HG03521 (cell line): ENCODE data around the gene CPM.

Experiments used
- ATAC-seq: cut with Tn5 transposase; IDR thresholded peaks from one replicate; pipeline ENCODE4 v1.9.1; 2021; ENCODE audit warnings: mild to moderate bottlenecking, moderate library complexity; ENCODE audit not compliant: unreplicated experiment

CPM gene

DNA sequence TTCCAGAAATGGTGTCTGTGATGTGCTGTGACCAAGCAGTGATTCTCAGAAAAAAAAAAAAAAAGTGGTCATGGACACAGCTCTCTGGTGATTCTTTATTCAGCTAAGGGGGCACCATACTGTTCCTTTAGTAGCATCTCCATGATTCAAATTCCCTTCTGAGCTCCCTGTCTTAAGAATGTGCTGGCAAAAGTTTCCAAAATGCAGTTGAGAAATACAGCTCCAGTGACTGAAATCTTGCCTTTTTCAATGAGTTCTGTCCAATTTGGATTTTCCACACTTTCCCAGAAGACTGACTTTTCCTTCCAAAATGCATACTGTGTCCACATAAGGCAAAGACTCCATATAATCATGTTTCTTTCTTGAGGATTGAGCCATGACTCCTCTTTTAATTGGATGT is 24.3 kb upstream of the CPM start:
- no peak for ATAC-seq

DNA sequence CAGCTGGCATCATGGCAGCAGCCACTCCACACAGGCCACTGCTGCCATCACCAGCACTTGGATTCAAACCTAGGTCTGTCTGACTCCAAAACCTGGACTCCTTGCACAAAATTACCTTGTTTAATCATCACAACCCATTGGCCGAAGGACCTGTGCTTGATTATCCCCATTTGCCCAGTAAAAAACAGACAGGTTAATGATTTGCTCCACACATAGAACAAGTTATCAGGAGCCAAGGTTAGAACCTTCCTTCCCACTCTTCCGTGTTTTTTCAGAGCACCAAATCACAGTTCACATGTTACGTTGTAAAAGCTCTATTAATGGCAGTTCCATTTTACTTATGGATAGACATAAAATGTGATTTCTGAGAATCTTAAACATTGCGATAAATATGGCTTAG is 23.5 kb upstream of the CPM start:
- no peak for ATAC-seq

DNA sequence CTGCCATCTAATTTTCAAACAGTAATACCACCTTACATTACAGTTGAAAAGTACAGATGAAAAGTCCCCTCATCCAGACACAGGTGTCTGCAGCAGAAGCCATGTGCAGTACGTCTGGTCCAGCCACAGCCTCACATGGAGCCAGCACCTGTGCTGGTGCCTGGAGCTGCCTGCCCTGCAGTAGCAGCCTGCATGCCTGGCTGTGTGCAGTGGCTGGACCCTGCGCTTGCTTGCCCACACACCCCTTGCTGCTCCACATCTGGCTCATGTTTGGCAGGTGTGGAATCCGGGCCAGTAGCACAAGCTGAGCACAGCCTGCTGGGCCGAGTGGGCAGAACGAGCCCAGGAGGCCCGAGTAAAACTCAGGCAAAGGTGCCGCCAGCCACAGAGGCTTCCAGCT is 21.8 kb upstream of the CPM start:
- no peak for ATAC-seq

DNA sequence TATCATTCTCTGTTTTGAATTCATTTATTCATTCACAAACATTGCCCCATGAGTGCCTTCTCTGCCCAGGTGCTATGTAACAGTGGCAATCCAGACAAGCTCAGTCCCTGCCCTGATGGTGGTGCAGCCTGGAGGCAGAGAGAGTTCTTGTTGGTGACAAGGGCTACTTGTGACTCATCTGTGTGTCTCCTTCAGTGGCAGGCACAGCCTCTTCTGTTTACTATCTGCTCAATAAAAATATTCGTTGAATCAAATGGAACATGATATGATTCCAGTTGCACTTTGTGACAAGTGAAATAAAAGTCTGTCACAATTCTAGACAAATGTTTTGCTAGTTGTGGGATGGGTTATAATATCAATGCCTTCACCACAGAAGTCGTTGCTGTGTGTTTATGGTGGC is 20.6 kb upstream of the CPM start:
- no peak for ATAC-seq

DNA sequence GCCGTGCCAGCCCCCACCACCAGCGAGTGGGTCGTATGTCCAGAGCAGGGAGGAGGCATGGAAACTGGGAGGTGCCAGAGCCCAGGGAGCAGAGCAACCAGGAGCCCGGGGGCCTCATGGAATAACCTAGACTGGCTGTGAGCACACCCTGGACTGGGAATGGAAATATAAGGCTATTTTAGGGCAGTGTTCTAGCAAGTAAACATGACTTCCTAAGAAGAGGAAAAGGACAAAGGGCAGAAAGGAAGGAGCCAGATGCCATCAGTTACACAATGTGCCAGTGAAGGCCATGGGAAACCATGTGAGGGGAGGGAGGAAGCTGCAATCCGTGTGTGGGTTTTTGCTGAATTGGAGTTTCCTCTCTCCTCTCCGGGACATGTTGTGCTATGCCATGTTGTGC is 18.7 kb upstream of the CPM start:
- ATAC-seq, result no peak

DNA sequence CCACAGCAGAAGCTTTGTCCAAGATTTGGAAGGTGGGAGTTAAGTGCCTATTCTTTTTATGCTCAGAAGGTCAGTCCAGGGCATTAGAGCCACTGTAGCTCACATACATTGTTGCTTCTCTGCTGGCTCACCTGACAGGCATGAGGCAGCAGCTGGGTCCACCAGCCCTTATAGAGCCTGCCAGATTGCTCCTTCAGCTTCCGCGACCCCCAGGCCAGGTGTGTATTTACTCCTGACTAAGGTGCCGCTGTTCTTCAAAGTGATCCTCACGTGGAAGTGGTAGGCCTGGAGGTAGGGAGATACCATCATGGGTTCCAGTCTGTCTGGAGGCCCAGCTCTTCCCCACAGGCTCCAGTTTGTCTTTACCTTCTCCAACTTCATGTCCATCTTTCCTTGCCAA is 17.5 kb upstream of the CPM start:
- no peak for ATAC-seq

DNA sequence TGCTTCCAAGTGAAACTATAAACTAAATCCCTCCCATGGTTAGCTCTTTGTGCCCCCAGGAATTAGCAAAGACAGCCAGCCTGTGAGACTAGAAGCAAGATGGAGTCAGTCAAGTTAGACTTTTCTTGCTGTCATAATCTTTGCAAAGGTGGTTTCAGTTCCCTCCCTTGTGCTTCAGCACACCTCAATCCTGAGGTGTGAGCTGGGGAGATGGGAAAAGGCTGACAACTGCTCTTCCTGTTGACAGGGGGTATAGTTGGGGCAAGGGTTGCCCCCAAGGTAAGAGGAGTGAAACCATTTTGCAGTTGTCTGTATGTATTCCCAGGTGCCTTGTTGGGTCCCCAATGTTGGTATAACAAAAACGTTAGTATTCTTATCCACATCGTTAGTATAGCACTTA is 12.3 kb upstream of the CPM start:
- ATAC-seq, result no peak

DNA sequence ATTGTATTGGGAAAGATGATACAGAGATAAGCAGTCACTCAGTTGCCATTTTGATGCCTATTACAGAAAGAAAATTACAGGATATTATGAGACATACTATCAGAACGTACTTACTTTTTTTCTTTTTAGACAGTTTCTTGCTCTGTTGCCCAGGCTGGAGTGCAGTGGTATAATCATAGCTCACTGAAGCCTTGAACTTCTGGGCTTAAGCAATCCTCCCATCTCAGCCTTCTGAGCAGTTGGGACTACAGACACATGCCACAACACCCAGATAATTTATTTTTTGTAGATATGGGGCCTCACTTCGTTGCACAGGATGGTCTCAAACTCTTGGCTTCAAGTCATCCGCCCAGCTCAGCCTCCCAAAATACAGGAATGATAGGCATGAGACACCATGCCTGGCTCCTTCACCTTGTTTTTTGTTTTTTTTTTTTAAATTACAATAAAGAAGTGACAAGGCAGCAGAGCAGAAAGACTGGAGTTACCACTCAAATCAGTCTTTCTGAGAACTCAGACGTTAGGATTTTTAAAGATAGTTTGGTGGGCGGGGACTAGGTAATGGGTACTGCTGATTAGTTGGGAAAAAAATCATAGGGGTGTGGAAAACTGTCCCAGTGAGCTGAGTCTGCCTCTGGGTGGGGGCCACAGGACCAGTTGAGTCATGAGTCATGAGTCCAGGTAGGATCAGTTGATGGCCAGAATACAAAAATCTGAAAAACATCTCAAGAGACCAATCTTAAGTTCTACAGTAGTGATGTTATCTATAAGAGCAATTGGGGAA is 11.5 kb upstream of the CPM start:
- no peak for ATAC-seq

DNA sequence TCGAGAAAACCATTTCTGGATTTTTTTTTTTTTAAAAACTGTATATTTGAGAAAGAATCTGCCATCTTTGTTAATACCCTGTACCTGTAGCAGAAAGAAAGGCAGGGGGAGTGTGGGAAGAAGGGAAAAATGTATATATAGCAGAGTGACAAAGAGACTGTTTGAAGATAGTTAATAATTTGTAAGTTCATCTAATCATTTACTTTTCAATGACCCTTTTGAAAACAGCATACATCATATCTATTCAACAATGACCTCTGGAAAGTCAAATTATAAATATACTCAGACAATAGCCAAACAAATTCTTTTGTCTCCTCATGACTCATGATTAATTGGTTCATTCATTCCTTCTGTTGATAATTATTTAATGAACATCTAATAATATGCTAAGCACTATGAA is 10.9 kb upstream of the CPM start:
- no peak for ATAC-seq

DNA sequence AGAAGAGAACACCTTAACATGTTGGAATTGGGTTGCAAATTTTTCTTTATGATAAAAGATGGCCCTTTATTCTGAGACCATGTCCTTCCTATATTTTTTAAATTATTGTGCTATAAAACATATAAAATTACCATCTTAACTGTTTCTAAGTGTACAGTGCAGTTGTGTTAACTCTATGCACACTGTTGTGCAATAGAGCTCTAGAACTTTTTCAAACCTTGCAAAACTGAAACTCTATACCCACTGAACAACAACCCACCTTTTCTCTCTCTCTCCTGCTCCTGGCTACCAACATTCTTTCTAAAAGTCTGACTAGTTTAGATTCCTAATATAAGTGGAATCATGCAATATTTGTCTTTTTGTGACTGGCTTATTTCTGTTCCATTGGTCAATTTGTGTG is 7.8 kb upstream of the CPM start:
- ATAC-seq, result no peak

DNA sequence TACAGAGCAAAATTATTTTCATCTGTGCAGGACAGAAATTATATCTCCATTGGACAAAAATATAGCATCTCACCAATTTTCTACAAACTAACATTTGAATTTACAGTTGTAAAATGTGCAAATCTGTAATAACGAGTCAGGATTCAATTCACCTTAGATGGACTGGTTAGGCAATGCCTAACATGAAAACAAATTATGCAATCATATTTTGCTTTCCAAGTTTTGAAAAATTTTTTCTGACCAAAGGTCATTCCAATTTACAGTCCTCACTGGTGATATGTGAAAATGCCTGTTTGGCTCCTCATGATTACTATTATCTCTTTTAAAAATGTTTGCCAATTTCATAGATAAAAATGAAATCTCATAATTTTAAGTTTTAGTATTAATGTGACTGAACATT is 6.5 kb upstream of the CPM start:
- no peak for ATAC-seq

DNA sequence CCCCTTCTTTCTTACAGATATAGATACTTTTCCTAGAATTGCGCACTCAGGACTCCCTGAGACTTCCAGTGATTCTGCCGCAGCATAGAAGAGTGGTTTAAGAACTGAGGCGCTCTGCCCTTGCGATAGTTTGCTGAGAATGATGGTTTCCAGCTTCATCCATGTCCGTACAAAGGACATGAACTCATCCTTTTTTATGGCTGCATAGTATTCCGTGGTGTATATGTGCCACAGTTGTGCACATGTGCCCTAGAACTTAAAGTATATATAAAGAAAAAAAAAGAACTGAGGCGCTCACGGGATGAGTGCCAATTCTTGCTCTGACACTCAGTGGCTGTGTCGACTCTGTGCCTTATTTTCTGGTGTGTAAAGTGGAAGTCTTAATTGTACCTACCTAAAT is 1.4 kb upstream of the CPM start:
- ATAC-seq, result no peak

DNA sequence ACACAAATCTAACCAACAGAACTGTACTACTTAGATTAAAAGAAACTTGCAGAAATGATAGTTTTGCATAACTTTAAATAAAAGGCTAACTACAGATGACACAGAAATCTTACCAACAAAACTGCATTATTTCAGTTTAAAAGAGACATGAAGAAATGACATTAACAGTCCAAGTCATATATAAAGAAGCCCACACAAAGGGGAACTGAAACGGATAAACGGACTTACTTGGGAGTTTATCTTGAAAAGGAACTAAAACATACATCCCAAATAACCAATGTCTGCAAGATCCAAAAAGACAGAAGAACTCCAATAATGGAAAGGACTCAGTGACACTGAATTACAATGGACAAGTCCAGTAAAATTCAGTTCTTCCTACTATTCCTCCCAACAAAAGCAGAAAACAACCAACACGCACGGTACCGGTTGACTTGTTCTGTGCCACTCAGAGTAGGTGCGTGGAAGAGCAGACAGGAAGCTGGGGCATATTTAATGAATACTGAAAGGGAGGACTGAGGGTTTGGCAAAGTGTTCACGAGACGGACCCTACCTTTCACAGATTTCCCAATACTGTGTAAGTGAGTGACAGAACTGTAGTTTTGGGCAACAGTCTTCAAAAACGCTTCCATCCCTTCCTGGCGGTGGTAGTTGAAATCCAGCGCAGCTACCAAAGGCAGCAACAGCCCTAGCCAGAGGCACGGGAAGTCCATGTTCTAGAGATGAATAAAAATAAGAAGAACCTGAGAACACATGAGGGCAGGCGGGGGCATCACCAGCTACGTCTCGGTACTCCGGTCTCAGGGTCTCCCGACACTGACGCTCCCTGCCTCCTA is 627 bp downstream of the CPM start:
- peak; percentile 19 for ATAC-seq

DNA sequence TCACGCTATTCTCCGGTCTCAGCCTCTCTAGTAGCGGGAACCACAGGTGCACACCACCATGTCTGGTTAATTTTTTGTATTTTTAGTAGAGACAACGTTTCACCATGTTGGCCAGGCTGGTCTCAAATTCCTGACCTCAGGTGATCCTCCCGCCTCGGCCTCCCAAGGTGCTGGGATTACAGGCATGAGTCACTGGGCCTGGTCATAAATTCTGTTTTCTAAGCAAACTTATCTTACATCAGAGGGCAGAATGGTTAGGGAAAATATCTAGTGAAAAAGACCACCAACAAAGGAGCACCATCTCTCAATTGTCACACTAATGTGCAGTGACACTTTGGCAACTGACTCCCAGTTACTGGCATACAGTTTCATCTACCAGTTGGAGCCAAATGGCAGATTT is 2.8 kb downstream of the CPM start:
- no peak for ATAC-seq

DNA sequence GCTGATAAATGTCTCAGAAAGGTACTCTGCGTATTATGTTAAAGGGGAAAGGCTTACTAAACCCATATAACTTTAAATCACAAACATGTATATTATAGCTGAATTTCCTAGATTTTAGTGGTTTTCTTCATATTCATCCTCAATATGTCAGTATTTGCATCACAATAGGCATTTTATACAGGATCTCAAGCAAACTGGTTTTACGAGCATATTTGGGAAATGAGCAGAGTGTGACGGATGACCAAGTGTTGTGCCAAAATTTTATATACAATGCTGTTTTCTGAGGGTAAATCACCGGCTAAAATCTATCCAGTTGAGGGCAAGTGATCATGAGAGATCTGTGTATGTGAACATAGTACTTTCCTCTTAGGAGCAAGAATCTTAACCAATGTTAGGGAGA is 8.4 kb downstream of the CPM start:
- no peak for ATAC-seq

DNA sequence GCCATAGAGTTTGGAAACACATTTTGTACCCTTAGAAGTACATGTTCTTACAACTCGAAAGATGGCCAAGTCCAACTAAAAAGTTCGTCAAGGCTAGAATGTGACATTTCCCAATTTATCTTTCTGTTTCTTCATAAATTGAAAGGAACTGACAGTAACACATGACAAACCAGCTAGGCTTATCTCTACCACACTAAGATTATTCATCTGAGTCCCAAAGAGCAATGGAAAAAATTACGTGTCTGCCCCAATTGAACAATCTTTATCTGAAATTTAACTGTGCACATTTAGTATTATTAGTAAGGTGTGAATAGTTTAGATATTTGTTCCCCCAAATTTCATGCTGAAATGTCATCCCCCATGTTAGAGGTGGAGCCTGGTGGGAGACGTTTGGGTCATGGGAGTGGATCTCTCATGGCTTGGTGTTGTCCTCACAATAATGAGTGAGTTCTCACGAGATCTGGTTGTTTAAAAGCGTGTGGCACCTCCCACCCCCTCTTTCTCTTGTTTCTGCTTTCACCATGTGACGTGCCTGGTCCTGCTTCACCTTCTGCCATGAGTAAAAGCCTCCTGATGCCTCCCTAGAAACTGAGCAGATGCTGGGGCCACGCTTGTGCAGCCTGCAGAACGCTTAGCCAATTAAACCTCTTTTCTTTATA is 13.3 kb downstream of the CPM start:
- ATAC-seq, result no peak

DNA sequence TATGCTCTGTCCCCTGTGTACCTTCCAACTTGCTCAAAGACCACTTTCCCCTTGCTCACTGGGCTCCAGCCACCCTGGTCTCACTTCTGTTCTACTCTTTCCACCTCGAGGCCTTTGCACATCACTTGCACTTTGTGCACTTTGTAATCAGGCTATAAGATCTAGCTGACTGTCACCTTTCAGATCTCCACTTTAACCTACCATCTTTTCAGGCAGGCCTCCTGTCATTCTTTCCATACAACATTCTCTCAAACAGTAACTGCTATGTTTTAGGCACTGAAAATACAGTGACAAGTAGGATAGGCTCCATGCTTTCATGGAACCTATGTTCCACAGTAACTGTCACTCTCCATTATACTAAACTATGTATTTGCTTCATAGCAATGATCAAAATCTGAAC is 14.0 kb downstream of the CPM start:
- ATAC-seq, result no peak

DNA sequence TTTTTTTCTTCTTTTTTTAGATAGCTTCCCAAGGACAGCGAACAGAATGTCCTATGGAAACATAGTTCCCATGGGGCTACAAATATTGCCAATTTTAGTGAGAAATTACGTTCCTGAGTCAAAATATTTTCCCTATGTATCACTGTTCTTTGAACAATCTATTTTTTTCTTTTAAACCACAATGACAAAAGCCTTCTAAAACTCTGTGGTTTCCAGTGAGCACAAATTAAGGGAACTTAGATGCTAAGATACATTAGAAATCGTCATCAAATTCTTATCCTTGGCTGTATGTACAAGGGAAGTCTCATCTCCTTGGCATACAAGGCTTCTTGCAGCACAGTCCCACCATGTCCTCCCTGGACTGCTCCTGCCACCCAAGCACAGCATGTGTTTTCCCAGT is 17.9 kb downstream of the CPM start:
- ATAC-seq, result no peak

DNA sequence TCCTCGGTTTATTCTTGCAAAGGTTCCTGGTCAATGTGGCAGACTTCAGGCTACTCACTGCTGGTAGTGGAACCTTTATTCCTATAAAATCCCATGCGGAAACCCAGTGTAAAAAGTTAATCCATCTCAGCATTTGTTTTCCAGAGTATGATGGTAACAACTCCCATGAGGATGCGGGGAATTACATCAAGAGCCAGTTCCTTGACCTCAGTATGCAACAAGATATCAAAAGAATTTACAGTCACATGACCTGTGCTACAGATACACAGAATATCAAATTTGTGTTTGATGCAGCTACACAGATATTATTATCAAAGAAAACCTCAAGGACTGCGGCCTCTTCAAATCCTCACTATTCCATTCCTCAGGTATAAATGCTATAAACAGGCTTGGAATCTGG is 19.3 kb downstream of the CPM start:
- ATAC-seq, result no peak

DNA sequence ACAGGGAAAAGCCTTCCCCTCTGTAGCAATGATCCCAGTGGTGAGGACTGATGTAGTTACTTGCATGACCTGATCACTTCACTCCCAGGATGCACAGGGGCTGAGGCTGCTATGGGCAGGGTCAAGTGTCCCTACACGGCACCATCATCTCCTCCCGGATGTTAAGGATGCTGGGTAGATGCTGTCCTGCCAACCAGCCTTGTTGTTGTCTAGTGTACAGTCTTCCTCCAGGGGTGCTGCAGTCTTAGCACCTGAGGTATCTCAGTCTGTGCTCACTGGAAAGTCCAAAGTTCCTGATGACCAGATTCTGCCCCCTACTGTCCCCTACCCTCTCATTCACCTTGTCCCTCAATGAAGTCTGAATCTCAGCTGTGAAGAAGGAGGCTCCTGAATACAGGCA is 20.1 kb downstream of the CPM start:
- ATAC-seq, result no peak

DNA sequence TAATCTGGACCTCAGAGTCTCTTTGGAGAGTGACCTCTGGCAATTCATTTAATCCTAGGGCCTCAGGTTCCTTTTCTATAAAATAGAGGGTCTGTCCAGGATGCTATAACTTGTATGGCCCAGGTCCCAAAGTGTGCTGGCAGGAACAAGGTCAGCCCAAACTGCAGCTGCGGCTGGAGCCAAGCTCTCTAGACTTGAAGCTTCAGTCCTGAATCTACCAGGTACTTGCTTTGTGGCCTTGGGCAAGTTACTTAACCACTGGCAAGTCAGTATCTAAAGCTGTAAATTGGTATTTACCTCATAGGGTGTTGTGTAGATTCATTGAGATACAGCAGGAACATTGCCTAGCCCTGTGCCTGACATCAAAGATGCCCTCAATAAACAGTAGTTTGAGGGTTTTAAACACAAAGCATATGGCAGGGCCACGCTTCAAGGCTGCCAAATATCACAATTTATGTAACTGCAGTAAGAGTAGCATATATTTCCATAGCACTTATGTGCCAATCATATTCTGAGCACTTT is 21.7 kb downstream of the CPM start:
- ATAC-seq, result no peak

DNA sequence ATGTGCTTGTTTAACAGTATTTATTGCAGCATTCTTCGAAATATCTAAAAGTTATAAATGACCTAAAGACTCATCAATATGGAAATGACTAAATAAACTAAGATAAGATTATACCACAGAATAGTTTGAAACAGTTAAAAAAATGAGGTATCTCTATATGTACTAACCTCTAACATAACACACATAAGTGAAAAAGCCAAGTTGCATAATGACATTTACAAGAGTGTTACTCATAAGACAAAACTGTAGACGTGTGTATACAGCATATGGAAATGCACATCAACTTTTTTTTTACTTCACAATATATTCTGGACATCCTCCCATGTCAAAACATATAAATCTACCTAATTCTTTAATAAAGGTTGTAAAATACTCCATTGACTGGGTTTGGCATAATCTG is 22.8 kb downstream of the CPM start:
- no peak for ATAC-seq
